Measurements from ENCODE around the gene AQP2. TPM values are rescaled to one million over a fixed set of nuclear protein-coding genes. Genes with fewer than 3 reads are reported as not detected.

The AQP2 gene
- total and polyA plus RNA-seq, 2 experiments from 2014 or later = 0.71 to 1.4 TPM

GRCh38 chr12:49960474-49961110 is 10.1 kb downstream of the AQP2 start:
- H3K4me2 ChIP-seq = peak overlapping the region; percentile 90
- H3K27ac ChIP-seq = no peak overlapping the region
- 71% methylated on average over 13 of the region's 13 CpGs for WGBS (ENCODE audit: low lambda C conversion rate, missing lambda C conversion rate)
- TF ChIP-seq, protein P1, sequence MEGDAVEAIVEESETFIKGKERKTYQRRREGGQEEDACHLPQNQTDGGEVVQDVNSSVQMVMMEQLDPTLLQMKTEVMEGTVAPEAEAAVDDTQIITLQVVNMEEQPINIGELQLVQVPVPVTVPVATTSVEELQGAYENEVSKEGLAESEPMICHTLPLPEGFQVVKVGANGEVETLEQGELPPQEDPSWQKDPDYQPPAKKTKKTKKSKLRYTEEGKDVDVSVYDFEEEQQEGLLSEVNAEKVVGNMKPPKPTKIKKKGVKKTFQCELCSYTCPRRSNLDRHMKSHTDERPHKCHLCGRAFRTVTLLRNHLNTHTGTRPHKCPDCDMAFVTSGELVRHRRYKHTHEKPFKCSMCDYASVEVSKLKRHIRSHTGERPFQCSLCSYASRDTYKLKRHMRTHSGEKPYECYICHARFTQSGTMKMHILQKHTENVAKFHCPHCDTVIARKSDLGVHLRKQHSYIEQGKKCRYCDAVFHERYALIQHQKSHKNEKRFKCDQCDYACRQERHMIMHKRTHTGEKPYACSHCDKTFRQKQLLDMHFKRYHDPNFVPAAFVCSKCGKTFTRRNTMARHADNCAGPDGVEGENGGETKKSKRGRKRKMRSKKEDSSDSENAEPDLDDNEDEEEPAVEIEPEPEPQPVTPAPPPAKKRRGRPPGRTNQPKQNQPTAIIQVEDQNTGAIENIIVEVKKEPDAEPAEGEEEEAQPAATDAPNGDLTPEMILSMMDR (IDR thresholded peaks at IDR 0.05; ENCODE audit: poor library complexity) = no peak
- TF ChIP-seq EZH2 (IDR thresholded peaks at IDR 0.05; ENCODE audit: borderline replicate concordance) = no peak
- no peak for TF ChIP-seq EZH2phosphoT487 (IDR thresholded peaks at IDR 0.05; ENCODE audit: low read depth, severe bottlenecking, unreplicated experiment)
- no peak overlapping the region for H2AFZ ChIP-seq
- no peaks in the 10 kb centered on the region for H3K36me3 ChIP-seq (replicated peaks; ENCODE audit: insufficient read depth, low read depth)
- no peak for DNase-seq (ENCODE audit: low spot score)
- no peaks in the 10 kb centered on the region for H3K9me2 ChIP-seq (replicated peaks; ENCODE audit: insufficient read depth)
- H3K4me1 ChIP-seq (ENCODE audit: insufficient read depth) = no peaks in the 10 kb centered on the region
- no peak overlapping the region for H3K4me3 ChIP-seq
- H4K20me1 ChIP-seq (ENCODE audit: insufficient read depth, poor library complexity, severe bottlenecking) = no peaks in the 10 kb centered on the region
- H3K27me3 ChIP-seq = peaks cover 67% of the 10 kb centered on the region
- H3K9me3 ChIP-seq (ENCODE audit: low read depth) = no peaks in the 10 kb centered on the region
- no peaks in the 10 kb centered on the region for H3K79me2 ChIP-seq

- Histone ChIP-seq H3K79me2 (no peaks in the 10 kb centered on the region), H2AFZ (peak within 1 kb of the TSS; percentile 60), H3K27me3 (peaks cover 62% of the 10 kb centered on the region), H4K20me1 (ENCODE audit: insufficient read depth, poor library complexity, severe bottlenecking) (no peaks in the 10 kb centered on the region), H3K9me3 (ENCODE audit: low read depth) (no peaks in the 10 kb centered on the region), H3K4me2 (peak within 1 kb of the TSS; percentile 90), H3K27ac (no peak within 1 kb of the TSS), H3K9me2 (replicated peaks; ENCODE audit: insufficient read depth) (no peaks in the 10 kb centered on the region), H3K36me3 (replicated peaks; ENCODE audit: insufficient read depth, low read depth) (no peaks in the 10 kb centered on the region), H3K4me1 (ENCODE audit: insufficient read depth) (no peaks in the 10 kb centered on the region), H3K4me3 (no peak within 1 kb of the TSS)
- TF ChIP-seq EZH2 (IDR thresholded peaks at IDR 0.05; ENCODE audit: borderline replicate concordance) = peak; percentile 83
- TF ChIP-seq, protein P1 (IDR thresholded peaks at IDR 0.05; ENCODE audit: poor library complexity) = no peak
- DNase-seq (ENCODE audit: low spot score) = no peak
- 11% methylated on average over 55 of the region's 111 CpGs for WGBS (ENCODE audit: low lambda C conversion rate, missing lambda C conversion rate)
These were observed 10.8 kb downstream of the AQP2 start, which contains the start of gene AQP5 for GRCh38 chr12:49961111-49961922. AQP5 (plus strand) TSS chr12:49961872; CDS start chr12:49962018, 146 bp downstream.

DNA sequence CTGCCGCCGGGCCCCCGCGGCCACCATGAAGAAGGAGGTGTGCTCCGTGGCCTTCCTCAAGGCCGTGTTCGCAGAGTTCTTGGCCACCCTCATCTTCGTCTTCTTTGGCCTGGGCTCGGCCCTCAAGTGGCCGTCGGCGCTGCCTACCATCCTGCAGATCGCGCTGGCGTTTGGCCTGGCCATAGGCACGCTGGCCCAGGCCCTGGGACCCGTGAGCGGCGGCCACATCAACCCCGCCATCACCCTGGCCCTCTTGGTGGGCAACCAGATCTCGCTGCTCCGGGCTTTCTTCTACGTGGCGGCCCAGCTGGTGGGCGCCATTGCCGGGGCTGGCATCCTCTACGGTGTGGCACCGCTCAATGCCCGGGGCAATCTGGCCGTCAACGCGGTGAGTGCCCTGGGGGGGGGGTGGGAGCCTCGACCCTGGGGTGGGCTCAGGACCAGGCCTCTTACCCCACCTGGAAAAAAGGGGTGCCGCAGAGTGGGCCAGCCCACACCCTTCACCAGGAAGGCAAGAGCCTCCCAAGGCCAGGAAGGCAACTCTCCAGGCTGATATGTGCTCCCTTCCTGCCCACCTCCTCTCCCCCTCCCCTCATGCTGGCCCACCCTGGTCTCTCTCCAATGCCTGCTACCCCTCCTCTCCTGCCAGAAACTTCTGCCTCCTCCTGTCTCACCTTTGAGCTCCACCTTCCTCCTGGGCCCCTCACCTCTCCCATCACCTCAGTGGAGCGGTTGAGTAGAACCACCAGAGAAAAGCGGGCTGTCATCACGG is 11.6 kb downstream of the AQP2 start:
- H3K79me2 ChIP-seq = no peaks in the 10 kb centered on the region
- WGBS (ENCODE audit: low lambda C conversion rate, missing lambda C conversion rate) = 84% methylated on average over 27 of the region's 37 CpGs
- no peak overlapping the region for H2AFZ ChIP-seq
- H3K4me3 ChIP-seq = no peak overlapping the region
- H4K20me1 ChIP-seq (ENCODE audit: insufficient read depth, poor library complexity, severe bottlenecking) = no peaks in the 10 kb centered on the region
- no peaks in the 10 kb centered on the region for H3K9me2 ChIP-seq (replicated peaks; ENCODE audit: insufficient read depth)
- peak overlapping the region; percentile 49 for H3K4me2 ChIP-seq
- no peaks in the 10 kb centered on the region for H3K36me3 ChIP-seq (replicated peaks; ENCODE audit: insufficient read depth, low read depth)
- H3K27ac ChIP-seq = no peak overlapping the region
- no peak for DNase-seq (ENCODE audit: low spot score)
- peaks cover 2% of the 10 kb centered on the region for H3K4me1 ChIP-seq (ENCODE audit: insufficient read depth)
- H3K27me3 ChIP-seq = peaks cover 53% of the 10 kb centered on the region
- H3K9me3 ChIP-seq (ENCODE audit: low read depth) = no peaks in the 10 kb centered on the region
- TF ChIP-seq EZH2phosphoT487 (IDR thresholded peaks at IDR 0.05; ENCODE audit: low read depth, severe bottlenecking, unreplicated experiment) = no peak
- TF ChIP-seq, protein P1 (IDR thresholded peaks at IDR 0.05; ENCODE audit: poor library complexity) = no peak
- no peak for TF ChIP-seq EZH2 (IDR thresholded peaks at IDR 0.05; ENCODE audit: borderline replicate concordance)

All from hepatocyte (in vitro differentiated cells).